B cell (primary cell): ENCODE data around the gene KPNA1. TPM values are rescaled to one million over a fixed set of nuclear protein-coding genes. Genes with fewer than 3 reads are reported as not detected.

Experiments used
- ATAC-seq: fragments of 200-7000 bp; cut with Tn5 transposase; one replicate; pipeline ENCODE4 v1.10.0; 2021; ENCODE audit warnings: low read depth, mild to moderate bottlenecking, moderate number of reproducible peaks, moderate library complexity
- CTCF ChIA-PET: fragments of 350-600 bp; sonication (Branson Sonifier 250); formaldehyde crosslinking; loops from one replicate; lab custom pipeline; 2021; ENCODE audit warnings: antibody characterized with exemption, inconsistent platforms; lab: Charles Lee
- POLR2A ChIA-PET: fragments of 350-600 bp; sonication (Branson Sonifier 250); formaldehyde crosslinking; loops from one replicate; lab custom pipeline; 2021; ENCODE audit warnings: antibody characterized with exemption; lab: Charles Lee
- DNase-seq: peaks from one replicate; pipeline ENCODE4 v3.0.0; 2013
- H2AFZ ChIP-seq: 2 replicates; pipeline ENCODE4 v1.6.1; 2012; ENCODE audit warnings: mild to moderate bottlenecking, low read depth, low read length; ENCODE audit not compliant: insufficient read depth, poor library complexity, severe bottlenecking
- H3K27ac ChIP-seq, 2 donors: 1 replicate in 1 of 2; 2 replicates in 1 of 2; pipeline ENCODE4 v1.5.1; 2012 to 2013; ENCODE audit warnings: low read length in 2 of 2, mild to moderate bottlenecking in 2 of 2, moderate library complexity in 1 of 2
- H3K27me3 ChIP-seq, 4 experiments: fragments of 200-600 bp in 1 of 4; sonication (generic) in 1 of 4; replicated peaks in 1 of 4; 1 replicate in 2 of 4; 2 replicates in 2 of 4; pipeline versions ENCODE4 v1.6.1 to v1.7.0; 2013 to 2016; ENCODE audit warnings: low read length in 3 of 4, mild to moderate bottlenecking in 2 of 4, mixed read lengths in 1 of 4, moderate library complexity in 1 of 4; ENCODE audit not compliant: insufficient read depth in 4 of 4, control insufficient read depth in 3 of 4; ENCODE audit errors: control extremely low read depth in 1 of 4
- H3K36me3 ChIP-seq, 2 experiments: replicated peaks in 1 of 2; 1 replicate in 1 of 2; 2 replicates in 1 of 2; pipeline versions ENCODE4 v1.6.1 to v1.7.1; 2013; ENCODE audit warnings: low read length in 1 of 2; ENCODE audit not compliant: insufficient read depth in 2 of 2, control insufficient read depth in 1 of 2; ENCODE audit errors: control extremely low read depth in 1 of 2, extremely low read depth in 1 of 2
- H3K4me1 ChIP-seq, 2 donors: fragments of 200-600 bp in 1 of 2; sonication (generic) in 1 of 2; 1 replicate in 1 of 2; 2 replicates in 1 of 2; pipeline versions ENCODE4 v1.5.1 to v1.6.1; 2013 to 2017; ENCODE audit warnings: low read length in 2 of 2; ENCODE audit not compliant: control insufficient read depth in 2 of 2, insufficient read depth in 2 of 2
- H3K4me2 ChIP-seq: replicated peaks from 2 replicates; pipeline ENCODE3; 2012; ENCODE audit warnings: mild to moderate bottlenecking, low read depth, low read length; ENCODE audit not compliant: poor library complexity, severe bottlenecking
- H3K4me3 ChIP-seq, 5 experiments: fragments of 200-600 bp in 1 of 5; sonication (generic) in 1 of 5; 1 replicate in 3 of 5; 2 replicates in 2 of 5; pipeline versions ENCODE4 v1.5.1 to v1.7.0; 2011 to 2016; ENCODE audit warnings: low read length in 4 of 5, mild to moderate bottlenecking in 4 of 5, low read depth in 2 of 5, control low read depth in 1 of 5, moderate library complexity in 1 of 5; ENCODE audit not compliant: insufficient read depth in 1 of 5; ENCODE audit errors: control extremely low read depth in 1 of 5, extremely low read depth in 1 of 5
- H3K79me2 ChIP-seq: fragments of 200-600 bp; sonication (generic); one replicate; pipeline ENCODE4 v1.6.0; 2016; ENCODE audit warnings: low read length; ENCODE audit not compliant: control insufficient read depth, insufficient read depth
- H3K9ac ChIP-seq: fragments of 200-600 bp; sonication (generic); 2 replicates; pipeline ENCODE4 v1.6.1; 2017; ENCODE audit warnings: mild to moderate bottlenecking, low read length, moderate library complexity
- H3K9me3 ChIP-seq, 3 donors: one replicate each; pipeline versions ENCODE4 v1.6.1 to v1.7.1; 2013; ENCODE audit warnings: low read length in 2 of 3; ENCODE audit not compliant: control insufficient read depth in 2 of 3, insufficient read depth in 1 of 3; ENCODE audit errors: control extremely low read depth in 1 of 3
- H4K20me1 ChIP-seq: 2 replicates; pipeline ENCODE4 v1.6.0; 2012; ENCODE audit warnings: mild to moderate bottlenecking, low read length; ENCODE audit not compliant: insufficient read depth, control insufficient read depth, poor library complexity, severe bottlenecking
- H3K27ac Mint-ChIP-seq: one replicate; pipeline ENCODE4 v1.8.0; 2021; ENCODE audit warnings: mixed read lengths
- H3K27me3 Mint-ChIP-seq: one replicate; pipeline ENCODE4 v1.8.0; 2021; ENCODE audit warnings: mixed read lengths
- H3K4me1 Mint-ChIP-seq: one replicate; pipeline ENCODE4 v1.8.0; 2021; ENCODE audit warnings: mixed read lengths
- H3K4me3 Mint-ChIP-seq: one replicate; pipeline ENCODE4 v1.8.0; 2021; ENCODE audit warnings: mixed read lengths
- H3K9me3 Mint-ChIP-seq: one replicate; pipeline ENCODE4 v1.8.0; 2022; ENCODE audit warnings: mixed read lengths; ENCODE audit not compliant: insufficient read depth
- CTCF ChIP-seq: fragments of 200-600 bp; IDR thresholded peaks from one replicate; pipeline ENCODE4 v1.8.0; 2022; ENCODE audit warnings: antibody characterized with exemption, mild to moderate bottlenecking
- EZH2 ChIP-seq: IDR thresholded peaks from 2 replicates; pipeline ENCODE4 v1.6.1; 2012; ENCODE audit warnings: borderline replicate concordance, low read depth, mild to moderate bottlenecking, moderate library complexity, low read length; ENCODE audit not compliant: insufficient read depth, poor library complexity, severe bottlenecking
- WGBS: methylation state at CpG from one replicate; pipeline ENCODE4 v1.1.5; 2013; ENCODE audit warnings: missing lambda C conversion rate; ENCODE audit not compliant: insufficient coverage; 5-methylcytosine and 5-hydroxymethylcytosine counted together
- intact Hi-C: fragments of 100-400 bp; cut with micrococcal nuclease; formaldehyde crosslinking; loops from one replicate; pipeline ENCODE4 v1.10.0; 2022
- polyA plus RNA-seq: library from polyadenylated mRNA; depleted of rRNA; stranded (reverse); fragments of >200 nt; gene quantifications from 2 replicates; pipeline ENCODE4 v1.2.3, GENCODE V29; 2012
- total RNA-seq, 2 donors: library from RNA; stranded (reverse); fragments of 120-200 nt in 1 of 2; gene quantifications; 1 replicate in 1 of 2; 2 replicates in 1 of 2; pipeline versions ENCODE4 v1.2.3 to v1.2.4, GENCODE V29; 2013 to 2022

KPNA1 gene
- total and polyA plus RNA-seq, 2 donors (not counting 1 experiment from before 2014, with no cell fraction given), result 14.9 to 79.4 TPM

GRCh38 chr3:122435950-122436349 is 78.8 kb downstream of the KPNA1 start:
- peaks cover 21 to 59% of the 10 kb centered on the region in 2 experiments for H3K36me3 ChIP-seq
- Mint-ChIP-seq H3K27ac (no peak overlapping the region), H3K9me3 (peaks cover 3% of the 10 kb centered on the region), H3K4me1 (no peaks in the 10 kb centered on the region), H3K27me3 (no peaks in the 10 kb centered on the region), H3K4me3 (no peak overlapping the region)
- TF ChIP-seq EZH2, result no peak
- TF ChIP-seq CTCF, result no peak
- 89% methylated on average over 5 of the region's 9 CpGs for WGBS
- H4K20me1 ChIP-seq, result no peaks in the 10 kb centered on the region
- H3K4me3 ChIP-seq, result no peak overlapping the region
- H3K27me3 ChIP-seq, result no peaks in the 10 kb centered on the region
- no peak overlapping the region for H3K4me2 ChIP-seq
- no peaks in the 10 kb centered on the region for H3K4me1 ChIP-seq
- ATAC-seq (no peak), DNase-seq (no peak)
- intact Hi-C loops, result no loop called here
- no peak overlapping the region for H3K9ac ChIP-seq
- no peak overlapping the region for H2AFZ ChIP-seq
- no peak overlapping the region for H3K27ac ChIP-seq
- CTCF ChIA-PET, result no interaction called here
- peaks cover 3% of the 10 kb centered on the region for H3K79me2 ChIP-seq
- H3K9me3 ChIP-seq, result peaks cover 6 to 13% (median 12%) of the 10 kb centered on the region in 3 donors
- POLR2A ChIA-PET, result interaction anchor here (0.6 kb wide), 1 partner anchor 103 kb away, joined by 3 read pairs; no protein-coding TSS in a partner anchor

GRCh38 chr3:122430371-122430770 is 84.4 kb downstream of the KPNA1 start:
- CTCF ChIA-PET, result no interaction called here
- H2AFZ ChIP-seq, result no peak overlapping the region
- no peak overlapping the region for H3K9ac ChIP-seq
- no peaks in the 10 kb centered on the region for H3K4me1 Mint-ChIP-seq
- TF ChIP-seq EZH2, result no peak
- no peak for TF ChIP-seq CTCF
- H3K4me3 ChIP-seq, result no peak overlapping the region
- ATAC-seq, result no peak
- peaks cover 6% of the 10 kb centered on the region for H3K79me2 ChIP-seq
- no peak overlapping the region for H3K4me3 Mint-ChIP-seq
- H3K9me3 Mint-ChIP-seq, result no peaks in the 10 kb centered on the region
- no peaks in the 10 kb centered on the region for H4K20me1 ChIP-seq
- 100% methylated on average over 1 of the region's 2 CpGs for WGBS
- H3K27ac Mint-ChIP-seq, result no peak overlapping the region
- intact Hi-C loops, result no loop called here
- no peak for DNase-seq
- no peak overlapping the region for H3K27ac ChIP-seq
- POLR2A ChIA-PET, result no interaction called here
- H3K9me3 ChIP-seq, result peaks cover 3 to 4% (median 4%) of the 10 kb centered on the region in 3 donors
- H3K27me3 Mint-ChIP-seq, result no peaks in the 10 kb centered on the region
- peaks cover 26 to 46% of the 10 kb centered on the region in 2 experiments for H3K36me3 ChIP-seq
- no peaks in the 10 kb centered on the region for H3K4me1 ChIP-seq
- H3K27me3 ChIP-seq, result no peaks in the 10 kb centered on the region
- no peak overlapping the region for H3K4me2 ChIP-seq
